ENCODE measurements around the gene PEDS1. TPM values are rescaled to one million over a fixed set of nuclear protein-coding genes. Genes with fewer than 3 reads are reported as not detected.

PEDS1 gene
- total and polyA plus RNA-seq, 2 of the 13 experiments (the other 11 are each of a cell fraction or from before 2014, with no cell fraction given) = 30.5 to 93.9 TPM

DNA sequence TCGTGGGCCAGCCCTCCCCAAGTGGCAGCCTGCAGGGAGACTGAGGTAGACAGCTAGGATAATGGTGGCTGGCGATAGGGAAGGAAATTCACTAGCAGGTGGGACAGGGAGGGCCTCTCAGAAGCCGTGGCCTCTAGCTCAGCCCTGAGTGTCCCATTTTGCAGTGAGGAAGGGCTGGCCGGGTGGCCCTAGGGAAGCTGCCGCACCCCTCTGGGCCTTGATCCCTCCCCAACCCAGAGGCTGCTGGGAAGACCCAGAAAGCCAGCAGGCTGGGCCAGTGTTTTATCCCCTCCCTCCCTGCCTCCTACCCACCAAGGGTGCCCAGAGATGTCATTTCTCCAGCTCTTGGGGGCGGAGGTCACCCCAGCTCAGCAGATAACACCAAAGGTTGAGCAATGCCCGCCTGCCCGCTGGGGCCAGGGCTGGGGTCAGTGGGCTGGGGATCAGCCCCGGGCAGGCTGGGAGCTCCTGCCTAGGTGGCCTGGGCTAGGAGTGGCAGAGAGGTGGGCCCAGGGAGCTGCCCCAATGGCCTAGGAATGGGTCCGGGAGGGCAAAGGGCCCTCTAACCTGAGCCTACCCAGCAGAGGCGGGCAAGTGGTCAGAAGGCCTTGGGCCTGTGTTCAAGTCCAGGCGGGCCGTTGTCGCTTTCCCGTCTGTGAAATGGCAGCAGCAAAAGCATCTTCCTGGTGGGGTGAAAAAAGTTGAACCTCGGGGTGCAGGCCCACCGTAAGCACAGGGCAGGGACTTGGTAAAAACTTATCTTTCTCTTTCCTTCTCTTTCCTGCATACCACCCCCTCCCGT is 35.6 kb upstream of the PEDS1 start (continued):
- TF ChIP-seq, protein P1, sequence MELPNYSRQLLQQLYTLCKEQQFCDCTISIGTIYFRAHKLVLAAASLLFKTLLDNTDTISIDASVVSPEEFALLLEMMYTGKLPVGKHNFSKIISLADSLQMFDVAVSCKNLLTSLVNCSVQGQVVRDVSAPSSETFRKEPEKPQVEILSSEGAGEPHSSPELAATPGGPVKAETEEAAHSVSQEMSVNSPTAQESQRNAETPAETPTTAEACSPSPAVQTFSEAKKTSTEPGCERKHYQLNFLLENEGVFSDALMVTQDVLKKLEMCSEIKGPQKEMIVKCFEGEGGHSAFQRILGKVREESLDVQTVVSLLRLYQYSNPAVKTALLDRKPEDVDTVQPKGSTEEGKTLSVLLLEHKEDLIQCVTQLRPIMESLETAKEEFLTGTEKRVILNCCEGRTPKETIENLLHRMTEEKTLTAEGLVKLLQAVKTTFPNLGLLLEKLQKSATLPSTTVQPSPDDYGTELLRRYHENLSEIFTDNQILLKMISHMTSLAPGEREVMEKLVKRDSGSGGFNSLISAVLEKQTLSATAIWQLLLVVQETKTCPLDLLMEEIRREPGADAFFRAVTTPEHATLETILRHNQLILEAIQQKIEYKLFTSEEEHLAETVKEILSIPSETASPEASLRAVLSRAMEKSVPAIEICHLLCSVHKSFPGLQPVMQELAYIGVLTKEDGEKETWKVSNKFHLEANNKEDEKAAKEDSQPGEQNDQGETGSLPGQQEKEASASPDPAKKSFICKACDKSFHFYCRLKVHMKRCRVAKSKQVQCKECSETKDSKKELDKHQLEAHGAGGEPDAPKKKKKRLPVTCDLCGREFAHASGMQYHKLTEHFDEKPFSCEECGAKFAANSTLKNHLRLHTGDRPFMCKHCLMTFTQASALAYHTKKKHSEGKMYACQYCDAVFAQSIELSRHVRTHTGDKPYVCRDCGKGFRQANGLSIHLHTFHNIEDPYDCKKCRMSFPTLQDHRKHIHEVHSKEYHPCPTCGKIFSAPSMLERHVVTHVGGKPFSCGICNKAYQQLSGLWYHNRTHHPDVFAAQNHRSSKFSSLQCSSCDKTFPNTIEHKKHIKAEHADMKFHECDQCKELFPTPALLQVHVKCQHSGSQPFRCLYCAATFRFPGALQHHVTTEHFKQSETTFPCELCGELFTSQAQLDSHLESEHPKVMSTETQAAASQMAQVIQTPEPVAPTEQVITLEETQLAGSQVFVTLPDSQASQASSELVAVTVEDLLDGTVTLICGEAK (IDR thresholded peaks at IDR 0.05) = no peak
- TF ChIP-seq, protein P1 (CRISPR knock-in tag; IDR thresholded peaks at IDR 0.05) = peak; percentile 23; the same call in 1 of the 2 replicates
- TF ChIP-seq ZNF687 (CRISPR knock-in tag; IDR thresholded peaks at IDR 0.05) = peak; percentile 97
- TF ChIP-seq PREB (CRISPR knock-in tag; IDR thresholded peaks at IDR 0.05) = no peak
- TF ChIP-seq SP2 (CRISPR knock-in tag; IDR thresholded peaks at IDR 0.05) = peak; percentile 52; the same call in 1 of the 2 replicates
- TF ChIP-seq JUNB (CRISPR knock-in tag; IDR thresholded peaks at IDR 0.05; ENCODE audit: borderline replicate concordance) = no peak
- peak; percentile 56; the same call in 1 of the 2 replicates for TF ChIP-seq NFE2L1 (CRISPR knock-in tag; IDR thresholded peaks at IDR 0.05; ENCODE audit: borderline replicate concordance)
- TF ChIP-seq ZNF879 (CRISPR knock-in tag; IDR thresholded peaks at IDR 0.05) = no peak
- TF ChIP-seq CEBPB (IDR thresholded peaks at IDR 0.05; ENCODE audit: borderline replicate concordance, low read depth, low read length) = peak; percentile 99
- peak; percentile 87 for TF ChIP-seq FOXC1 (CRISPR knock-in tag; IDR thresholded peaks at IDR 0.05; ENCODE audit: borderline replicate concordance)
- no peak for TF ChIP-seq ZNF598 (CRISPR knock-in tag; IDR thresholded peaks at IDR 0.05; ENCODE audit: borderline replicate concordance)
- peak; percentile 84 for TF ChIP-seq SKI (IDR thresholded peaks at IDR 0.05; ENCODE audit: partially characterized antibody)
- peak; percentile 75; the same call in 1 of the 2 replicates for TF ChIP-seq GFI1 (CRISPR knock-in tag; IDR thresholded peaks at IDR 0.05; ENCODE audit: borderline replicate concordance)

Data from HepG2 (cell line).